ENCODE measurements around the gene LGALS3BP.

DNA sequence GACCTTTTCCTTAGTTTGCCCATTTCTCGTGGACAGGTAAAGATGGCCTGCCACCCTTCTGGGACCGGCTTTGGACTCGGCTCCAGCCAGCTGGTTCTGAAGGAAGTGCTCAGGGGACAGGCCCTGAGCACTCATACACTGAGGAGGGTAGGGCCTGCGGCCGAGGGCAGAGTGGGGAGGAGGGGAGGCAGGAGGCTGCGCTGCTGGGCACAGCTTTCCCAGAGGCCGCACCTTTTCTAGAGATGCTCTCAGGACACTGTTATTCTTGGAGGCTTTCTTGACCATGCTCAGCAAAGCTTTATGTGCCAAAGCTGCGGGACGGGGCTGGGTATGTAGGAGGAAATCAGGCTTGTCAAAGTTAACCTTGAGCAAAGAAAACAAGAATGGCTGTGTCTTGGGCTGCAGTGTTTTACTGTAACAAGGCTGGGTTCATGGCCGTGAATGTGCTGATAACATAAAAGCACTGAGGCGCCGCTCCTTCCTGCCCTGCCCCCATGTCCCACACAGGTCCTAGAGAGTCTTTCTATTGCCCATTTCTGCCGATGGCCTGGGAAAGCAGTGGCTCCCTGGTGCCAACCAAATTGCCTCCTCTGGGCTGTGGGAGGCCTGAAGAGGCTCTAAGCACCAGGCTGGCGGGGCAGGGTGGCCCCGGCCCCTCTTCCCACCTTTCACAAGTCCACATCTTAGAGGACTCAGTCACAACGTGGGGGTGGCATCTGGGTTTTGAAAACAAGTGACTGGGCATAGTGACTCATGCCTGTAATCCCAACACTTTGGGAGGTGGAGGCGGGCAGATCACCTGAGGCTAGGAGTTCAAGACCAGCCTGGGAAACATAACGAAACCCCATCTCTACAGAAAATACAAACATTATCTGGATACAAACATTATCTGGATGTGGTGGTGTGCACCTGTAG, 32.2 kb downstream of the LGALS3BP start:
- TF ChIP-seq, protein P1, sequence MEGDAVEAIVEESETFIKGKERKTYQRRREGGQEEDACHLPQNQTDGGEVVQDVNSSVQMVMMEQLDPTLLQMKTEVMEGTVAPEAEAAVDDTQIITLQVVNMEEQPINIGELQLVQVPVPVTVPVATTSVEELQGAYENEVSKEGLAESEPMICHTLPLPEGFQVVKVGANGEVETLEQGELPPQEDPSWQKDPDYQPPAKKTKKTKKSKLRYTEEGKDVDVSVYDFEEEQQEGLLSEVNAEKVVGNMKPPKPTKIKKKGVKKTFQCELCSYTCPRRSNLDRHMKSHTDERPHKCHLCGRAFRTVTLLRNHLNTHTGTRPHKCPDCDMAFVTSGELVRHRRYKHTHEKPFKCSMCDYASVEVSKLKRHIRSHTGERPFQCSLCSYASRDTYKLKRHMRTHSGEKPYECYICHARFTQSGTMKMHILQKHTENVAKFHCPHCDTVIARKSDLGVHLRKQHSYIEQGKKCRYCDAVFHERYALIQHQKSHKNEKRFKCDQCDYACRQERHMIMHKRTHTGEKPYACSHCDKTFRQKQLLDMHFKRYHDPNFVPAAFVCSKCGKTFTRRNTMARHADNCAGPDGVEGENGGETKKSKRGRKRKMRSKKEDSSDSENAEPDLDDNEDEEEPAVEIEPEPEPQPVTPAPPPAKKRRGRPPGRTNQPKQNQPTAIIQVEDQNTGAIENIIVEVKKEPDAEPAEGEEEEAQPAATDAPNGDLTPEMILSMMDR (IDR thresholded peaks at IDR 0.05; ENCODE audit: insufficient read depth, low read length) = no peak
- no peak for TF ChIP-seq GABPA (IDR thresholded peaks at IDR 0.05; ENCODE audit: low read depth)
- TF ChIP-seq POLR2AphosphoS5 (IDR thresholded peaks at IDR 0.05; ENCODE audit: low read depth) = no peak
- no peak for TF ChIP-seq SPI1 (IDR thresholded peaks at IDR 0.05; ENCODE audit: borderline replicate concordance, low read depth)

Measured in HL-60 (cell line).